SU-DHL-6 (cell line): ENCODE results near the gene CXCR5.

ENCODE experiments used
- EZH2phosphoT487 ChIP-seq: fragments of 200-600 bp; sonication (generic), shearing (Covaris generic); conservative IDR thresholded peaks from 2 replicates; pipeline ENCODE4 v1.6.1; 2018; ENCODE audit warnings: mild to moderate bottlenecking, antibody characterized with exemption, low read length, moderate library complexity, mixed read lengths
- TF ChIP-seq, protein P1 (sequence below): fragments of 200-600 bp; sonication (generic); IDR thresholded peaks from one replicate; pipeline ENCODE4 v1.5.1; 2017; ENCODE audit warnings: antibody characterized with exemption, mild to moderate bottlenecking, low read length, moderate library complexity; ENCODE audit not compliant: insufficient read depth, poor library complexity, severe bottlenecking

- TF ChIP-seq, protein P1, sequence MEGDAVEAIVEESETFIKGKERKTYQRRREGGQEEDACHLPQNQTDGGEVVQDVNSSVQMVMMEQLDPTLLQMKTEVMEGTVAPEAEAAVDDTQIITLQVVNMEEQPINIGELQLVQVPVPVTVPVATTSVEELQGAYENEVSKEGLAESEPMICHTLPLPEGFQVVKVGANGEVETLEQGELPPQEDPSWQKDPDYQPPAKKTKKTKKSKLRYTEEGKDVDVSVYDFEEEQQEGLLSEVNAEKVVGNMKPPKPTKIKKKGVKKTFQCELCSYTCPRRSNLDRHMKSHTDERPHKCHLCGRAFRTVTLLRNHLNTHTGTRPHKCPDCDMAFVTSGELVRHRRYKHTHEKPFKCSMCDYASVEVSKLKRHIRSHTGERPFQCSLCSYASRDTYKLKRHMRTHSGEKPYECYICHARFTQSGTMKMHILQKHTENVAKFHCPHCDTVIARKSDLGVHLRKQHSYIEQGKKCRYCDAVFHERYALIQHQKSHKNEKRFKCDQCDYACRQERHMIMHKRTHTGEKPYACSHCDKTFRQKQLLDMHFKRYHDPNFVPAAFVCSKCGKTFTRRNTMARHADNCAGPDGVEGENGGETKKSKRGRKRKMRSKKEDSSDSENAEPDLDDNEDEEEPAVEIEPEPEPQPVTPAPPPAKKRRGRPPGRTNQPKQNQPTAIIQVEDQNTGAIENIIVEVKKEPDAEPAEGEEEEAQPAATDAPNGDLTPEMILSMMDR = no peak
- no peak for TF ChIP-seq EZH2phosphoT487
These were observed 28.4 kb downstream of the CXCR5 start for GRCh38 chr11:118911880-118912741.
